Hematopoietic multipotent progenitor cell treated with erythropoietin and hydrocortisone succinate and interleukin-3 and kit ligand, for 17 days (in vitro differentiated cells): Measurements from ENCODE around the gene DTNA.
"Not testable (repeated sequence)": the region's sequence is repeated elsewhere in the genome, so short reads cannot be mapped to it uniquely, and the experiment has no call there.

Source experiments
- DNase-seq: peaks from one replicate; pipeline ENCODE4 v3.0.0-alpha.2; 2015; ENCODE audit warnings: low spot score

Gene DTNA

GRCh38 chr18:34906985-34907384 lies 196.9 kb downstream of the DTNA start:
- not testable (repeated sequence) for DNase-seq

DNA sequence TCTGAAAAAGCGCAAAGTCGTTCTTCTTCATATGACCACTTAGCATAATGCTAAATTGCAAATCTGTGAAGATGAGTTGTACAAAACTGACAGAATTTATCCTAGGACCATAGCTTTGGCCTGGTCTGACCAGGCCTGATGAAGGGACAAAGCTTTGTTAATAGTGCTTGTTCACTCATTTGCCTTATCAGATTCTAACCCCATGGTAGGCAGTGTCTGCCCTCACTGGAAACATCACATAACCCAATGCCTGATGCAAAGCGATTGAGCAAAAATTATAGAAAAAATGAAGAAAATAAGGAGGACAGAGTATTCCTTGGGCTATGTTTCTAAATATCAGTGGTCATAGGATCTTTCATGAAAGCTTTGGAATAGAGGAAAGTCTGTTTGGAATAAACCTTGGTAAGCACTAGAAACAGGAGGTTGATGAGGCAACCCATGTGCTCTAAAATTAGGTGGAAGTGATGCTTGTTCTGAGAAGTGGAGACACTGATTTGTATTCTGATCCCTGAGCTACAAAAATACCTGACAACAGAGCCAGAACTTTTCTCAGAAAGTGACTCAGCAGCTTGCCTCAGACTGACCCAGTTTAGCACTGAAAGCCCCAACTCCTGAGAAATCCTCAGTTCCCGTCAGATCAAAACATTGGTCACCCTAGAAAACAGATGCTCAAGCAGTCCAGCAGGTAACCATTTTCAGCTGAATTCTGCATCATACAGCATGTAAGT lies 199.7 kb downstream of the DTNA start:
- no peak for DNase-seq

DNA sequence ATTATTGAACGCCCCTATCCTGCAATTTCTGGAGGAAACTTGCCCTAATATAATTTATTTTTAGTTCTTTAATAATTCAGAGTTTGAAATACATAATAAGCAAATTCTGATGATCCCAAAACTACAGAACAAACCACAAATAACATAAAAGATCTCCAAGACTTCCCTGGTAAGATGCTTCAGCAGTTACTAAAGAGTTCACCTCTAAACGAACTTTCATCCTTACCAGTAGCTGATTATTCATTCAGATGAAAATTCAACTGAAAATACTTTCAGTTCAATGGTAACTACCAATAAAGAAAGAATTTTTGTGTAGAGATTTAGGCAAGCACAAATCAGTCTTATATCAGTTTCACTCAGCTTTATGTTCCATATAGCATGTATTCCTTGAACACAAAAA lies 201.0 kb downstream of the DTNA start:
- no peak for DNase-seq

- DNase-seq = no peak
Measured at GRCh38 chr18:34911661-34912384, 201.7 kb downstream of the DTNA start.

GRCh38 chr18:34913837-34914661 lies 204.0 kb downstream of the DTNA start:
- no peak for DNase-seq

DNA sequence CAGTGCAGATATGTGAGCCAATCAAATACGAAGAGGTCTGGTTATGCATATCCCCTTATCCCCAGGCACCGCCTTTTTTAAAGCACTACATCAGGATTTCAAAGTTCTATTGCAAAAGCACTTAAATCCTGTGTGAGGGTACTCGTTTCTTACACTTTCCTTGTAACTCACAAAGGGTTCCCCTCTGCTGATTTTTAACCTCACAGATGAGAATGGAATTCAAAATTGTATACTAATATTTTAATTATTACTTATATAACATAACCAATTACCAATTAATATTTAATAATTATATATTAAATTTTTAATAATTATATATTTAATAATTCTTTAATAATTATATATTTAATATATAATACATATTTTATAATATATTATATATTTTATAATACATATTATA lies 204.9 kb downstream of the DTNA start:
- DNase-seq = no peak

- DNase-seq = not testable (repeated sequence)
Measured at GRCh38 chr18:34916539-34916938, 206.4 kb downstream of the DTNA start.

GRCh38 chr18:34918856-34919255 lies 208.8 kb downstream of the DTNA start:
- DNase-seq = no peak

- DNase-seq = no peak
Measured at GRCh38 chr18:34921226-34921625, 211.1 kb downstream of the DTNA start.

GRCh38 chr18:34921811-34922385 lies 211.8 kb downstream of the DTNA start:
- no peak for DNase-seq

- DNase-seq = not testable (repeated sequence)
Measured at GRCh38 chr18:34922594-34922993, 212.5 kb downstream of the DTNA start.

DNA sequence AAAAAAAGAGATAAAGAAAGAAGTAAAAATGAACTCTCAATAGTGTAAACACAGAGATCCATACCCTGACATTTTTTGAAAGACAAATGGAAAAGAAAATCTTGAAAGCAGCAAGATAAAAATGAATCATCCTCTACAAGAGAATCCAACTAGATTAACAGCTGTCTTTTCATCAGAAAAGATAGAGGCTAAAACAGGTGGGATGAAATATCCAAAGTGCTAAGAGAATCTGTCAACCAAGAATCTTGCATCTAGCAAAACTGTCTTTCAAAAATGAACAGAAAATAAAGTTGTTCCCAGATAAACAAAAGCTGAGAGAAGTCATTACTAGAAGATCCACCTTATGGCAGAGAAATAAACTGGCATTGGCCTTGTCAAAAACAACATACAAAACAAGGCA lies 213.8 kb downstream of the DTNA start:
- DNase-seq = no peak

- DNase-seq = no peak
Measured at GRCh38 chr18:34926683-34927082, 216.6 kb downstream of the DTNA start.

- no peak for DNase-seq
Measured at GRCh38 chr18:34928088-34928753, 218.1 kb downstream of the DTNA start.

GRCh38 chr18:34928754-34929335 lies 218.7 kb downstream of the DTNA start:
- no peak for DNase-seq

- DNase-seq = no peak
Measured at GRCh38 chr18:34929336-34929780, 219.3 kb downstream of the DTNA start.

DNA sequence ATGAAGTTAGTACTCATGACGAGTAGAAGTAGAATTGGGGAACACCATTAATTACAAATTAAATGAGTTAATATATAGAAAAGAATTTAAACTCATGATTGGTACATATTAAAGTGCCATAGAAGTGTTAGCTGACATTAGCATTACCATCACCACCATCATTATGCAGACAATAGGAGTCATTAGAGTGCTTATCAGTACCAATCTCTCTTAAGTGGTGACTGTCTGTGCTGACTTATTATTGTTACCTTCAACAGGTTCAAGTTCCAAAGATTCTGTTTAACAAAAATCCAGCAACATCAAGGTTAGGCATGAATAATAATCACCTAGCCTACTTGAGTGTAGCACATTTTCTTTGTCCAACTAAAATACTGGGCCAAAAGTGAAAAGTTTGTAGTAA lies 222.3 kb downstream of the DTNA start:
- DNase-seq = no peak

- no peak for DNase-seq
Measured at GRCh38 chr18:34932792-34933466, 222.8 kb downstream of the DTNA start.

- DNase-seq = no peak
Measured at GRCh38 chr18:34933909-34934661, 224.0 kb downstream of the DTNA start.

GRCh38 chr18:34936772-34937171 lies 226.7 kb downstream of the DTNA start:
- no peak for DNase-seq
